Stomach (tissue), 4 donors: ENCODE results near the gene TTC33.

Source experiments
- CTCF ChIP-seq, 7 experiments: fragments of 450-650 bp in 4 of 7; fragments of 200-600 bp in 3 of 7; sonication (generic) in 3 of 7; IDR thresholded peaks; one replicate each; pipeline ENCODE4 v1.5.1; 2016 to 2019; ENCODE audit warnings: antibody characterized with exemption in 7 of 7, control low read depth in 2 of 7, mild to moderate bottlenecking in 1 of 7
- EP300 ChIP-seq: sonication (generic); formaldehyde crosslinking; IDR thresholded peaks from one replicate; pipeline ENCODE4 v1.6.1; 2017; ENCODE audit warnings: antibody characterized with exemption
- POLR2A ChIP-seq, 4 donors: fragments of 450-650 bp; IDR thresholded peaks; one replicate each; pipeline ENCODE4 v1.6.1; 2016; ENCODE audit warnings: antibody characterized with exemption in 4 of 4, control low read depth in 2 of 4, mild to moderate bottlenecking in 1 of 4, moderate library complexity in 1 of 4
- POLR2AphosphoS5 ChIP-seq, 3 donors: sonication (generic); formaldehyde crosslinking; IDR thresholded peaks; one replicate each; pipeline ENCODE4 v1.6.1; 2016; ENCODE audit warnings: antibody characterized with exemption in 3 of 3

GRCh38 chr5:40651201-40651600 is 104.6 kb downstream of the TTC33 start:
- TF ChIP-seq POLR2A (IDR thresholded peaks at IDR 0.05), result no peak
- TF ChIP-seq CTCF (IDR thresholded peaks at IDR 0.05), result no peak
- TF ChIP-seq POLR2AphosphoS5 (IDR thresholded peaks at IDR 0.05), result no peak
- TF ChIP-seq EP300, result no peak
